Activated CD4-positive, CD25-positive, alpha-beta regulatory T cell treated with anti-CD3 and anti-CD28 coated beads, Interleukin-2, amount 50 U/mL, for 16 hours (primary cell): ENCODE results near the gene HLA-DQA1.
"Not testable (repeated sequence)": the region's sequence is repeated elsewhere in the genome, so short reads cannot be mapped to it uniquely, and the experiment has no call there.

Source experiments
- DNase-seq: peaks from one replicate; pipeline ENCODE4 v3.0.0-alpha.2; 2020; ENCODE audit warnings: low read depth, low spot score

The HLA-DQA1 gene

DNA sequence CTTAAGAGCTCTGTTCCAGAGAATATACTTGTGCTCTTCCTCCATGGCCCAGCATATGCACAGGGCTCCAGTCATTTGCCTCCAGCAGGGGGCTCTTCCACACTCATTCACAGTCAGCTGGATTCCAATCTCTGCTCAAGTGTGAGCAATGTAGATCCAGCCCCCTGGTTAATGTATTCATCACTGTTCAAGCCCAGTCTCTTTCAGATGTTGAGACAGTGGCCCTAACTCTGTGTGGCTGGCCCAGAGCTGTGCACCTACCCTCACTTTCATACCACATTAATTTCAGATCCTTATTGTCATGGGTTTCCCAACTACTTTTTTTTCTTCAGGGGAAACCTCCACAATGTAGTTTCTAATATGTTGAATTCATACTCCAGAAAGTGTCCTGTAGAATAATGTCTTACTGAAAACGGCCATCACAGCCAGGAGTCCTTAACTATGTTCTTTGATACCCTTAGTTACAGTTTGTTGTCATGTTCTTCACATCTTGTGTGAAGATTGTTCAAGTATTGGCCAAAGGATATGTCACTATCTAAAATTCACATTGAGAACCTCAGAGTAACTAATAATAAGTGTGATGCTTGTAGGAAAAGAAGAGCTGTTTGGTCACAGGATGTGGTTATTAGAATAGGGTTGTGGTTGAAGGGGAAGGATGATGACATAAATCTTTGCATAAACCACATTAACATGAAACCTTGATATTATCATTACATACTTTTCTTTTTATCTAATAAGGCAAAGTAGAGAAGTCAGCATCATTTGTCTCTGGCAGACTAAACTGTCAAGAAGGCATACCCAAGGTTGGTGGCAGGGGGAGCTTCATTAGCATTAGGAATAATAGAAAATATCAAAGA is 14.4 kb upstream of the HLA-DQA1 start:
- DNase-seq: no peak

DNA sequence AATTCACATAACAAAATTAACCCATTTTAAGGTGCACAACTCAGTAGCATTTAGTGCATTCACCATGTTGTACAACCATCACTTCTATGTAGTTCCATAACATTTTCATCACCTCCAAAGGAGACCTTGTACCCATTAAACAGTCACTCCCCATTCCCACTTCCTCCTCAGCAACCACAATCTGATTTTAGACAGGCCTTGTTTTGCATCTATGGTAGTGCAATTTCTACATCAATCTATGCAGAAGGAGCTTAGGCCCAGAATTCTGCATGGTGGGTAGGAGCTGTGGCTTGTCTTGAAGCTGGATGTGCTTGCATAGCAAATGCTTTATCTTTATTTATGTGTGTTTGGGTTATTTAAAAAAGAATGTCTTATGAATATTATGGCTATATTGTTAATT is 13.5 kb upstream of the HLA-DQA1 start:
- no peak for DNase-seq

DNA sequence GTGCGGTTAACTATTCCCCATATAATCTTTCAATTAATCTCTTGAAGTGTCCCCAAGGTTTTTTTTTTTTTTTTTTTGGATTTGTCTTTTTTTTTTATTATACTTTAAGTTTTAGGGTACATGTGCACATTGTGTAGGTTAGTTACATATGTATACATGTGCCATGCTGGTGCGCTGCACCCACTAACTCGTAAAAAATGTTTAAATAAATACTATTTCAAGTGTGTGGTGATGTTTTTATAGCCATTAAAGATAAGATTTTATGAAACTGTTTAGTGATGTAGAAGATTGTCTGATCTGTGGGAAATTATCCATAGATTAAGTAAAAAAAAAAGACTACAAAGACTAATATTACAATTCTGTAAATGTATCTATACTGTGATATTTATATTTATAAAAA is 12.6 kb upstream of the HLA-DQA1 start:
- no peak for DNase-seq

DNA sequence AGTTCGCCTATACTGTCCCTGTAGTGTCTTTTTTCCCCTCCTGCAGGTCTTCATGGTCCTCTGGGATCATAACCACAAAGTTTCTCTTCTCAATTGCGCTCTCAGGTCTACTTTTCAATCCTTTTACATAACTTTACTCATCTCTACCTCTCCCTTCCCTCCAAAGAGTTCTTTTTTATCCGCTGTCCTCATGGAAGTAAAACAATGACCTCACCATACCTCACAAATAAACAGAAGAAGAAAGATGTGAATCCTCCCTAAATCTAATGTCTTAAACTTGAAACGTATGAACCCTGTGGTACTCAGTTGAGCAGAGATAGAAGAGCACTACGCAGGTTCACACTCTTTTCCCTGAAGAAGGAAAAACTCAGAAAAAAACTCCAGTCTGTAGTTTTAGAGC is 12.1 kb upstream of the HLA-DQA1 start:
- no peak for DNase-seq

DNA sequence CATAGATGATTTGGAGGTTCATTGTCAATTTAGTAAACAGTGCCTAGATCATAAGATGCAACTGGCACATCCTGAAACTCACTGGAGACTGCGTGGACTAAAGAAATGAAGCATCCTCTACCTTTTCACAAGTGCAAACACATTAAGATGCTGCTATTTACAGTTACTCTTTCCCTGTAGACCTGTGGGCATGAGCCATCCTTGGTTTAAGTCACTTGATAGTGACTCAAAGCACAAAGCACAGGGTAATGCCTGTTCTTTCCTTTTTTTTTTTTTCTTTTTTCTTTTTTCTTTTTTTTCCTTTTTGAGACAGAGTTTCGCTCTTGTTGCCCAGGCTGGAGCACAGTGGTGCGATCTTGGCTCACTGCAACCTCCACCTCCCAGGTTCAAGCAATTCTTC is 10.0 kb upstream of the HLA-DQA1 start:
- no peak for DNase-seq

DNA sequence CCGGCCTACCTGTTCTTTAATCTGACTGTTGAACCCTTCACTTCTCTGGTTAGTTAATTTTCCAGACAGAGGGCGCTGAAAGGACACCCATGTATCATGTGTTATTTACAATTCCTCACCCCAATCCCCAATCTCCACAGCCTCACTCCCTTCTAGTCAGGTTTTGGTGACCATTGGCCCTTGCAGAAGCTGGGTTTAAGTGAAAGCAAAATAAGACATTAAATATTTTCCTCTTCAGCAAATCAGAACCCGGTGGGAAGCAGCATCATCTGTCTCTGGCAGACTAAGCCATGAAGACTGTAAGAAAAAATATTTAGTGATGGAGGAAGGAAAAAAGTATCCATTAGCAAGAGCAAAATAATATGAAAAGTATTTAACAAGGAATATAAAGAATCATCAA is 9.4 kb upstream of the HLA-DQA1 start:
- DNase-seq: no peak

DNA sequence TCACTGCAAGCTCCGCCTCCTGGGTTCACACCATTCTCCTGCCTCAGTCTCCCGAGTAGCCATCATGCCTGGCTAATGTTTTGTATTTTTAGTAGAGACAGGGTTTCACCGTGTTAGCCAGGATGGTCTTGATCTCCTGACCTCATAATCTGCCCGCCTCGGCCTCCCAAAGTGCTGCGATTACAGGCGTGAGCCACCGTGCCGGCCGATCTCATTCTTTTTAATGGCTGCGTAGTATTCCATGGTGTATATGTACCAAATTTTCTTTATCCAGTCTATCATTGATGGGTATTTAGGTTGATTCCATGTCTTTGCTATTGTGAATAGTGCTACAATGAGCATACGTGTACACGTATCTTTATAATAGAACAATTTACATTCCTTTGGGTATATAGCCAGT is 7.4 kb upstream of the HLA-DQA1 start:
- DNase-seq: not testable (repeated sequence)

DNA sequence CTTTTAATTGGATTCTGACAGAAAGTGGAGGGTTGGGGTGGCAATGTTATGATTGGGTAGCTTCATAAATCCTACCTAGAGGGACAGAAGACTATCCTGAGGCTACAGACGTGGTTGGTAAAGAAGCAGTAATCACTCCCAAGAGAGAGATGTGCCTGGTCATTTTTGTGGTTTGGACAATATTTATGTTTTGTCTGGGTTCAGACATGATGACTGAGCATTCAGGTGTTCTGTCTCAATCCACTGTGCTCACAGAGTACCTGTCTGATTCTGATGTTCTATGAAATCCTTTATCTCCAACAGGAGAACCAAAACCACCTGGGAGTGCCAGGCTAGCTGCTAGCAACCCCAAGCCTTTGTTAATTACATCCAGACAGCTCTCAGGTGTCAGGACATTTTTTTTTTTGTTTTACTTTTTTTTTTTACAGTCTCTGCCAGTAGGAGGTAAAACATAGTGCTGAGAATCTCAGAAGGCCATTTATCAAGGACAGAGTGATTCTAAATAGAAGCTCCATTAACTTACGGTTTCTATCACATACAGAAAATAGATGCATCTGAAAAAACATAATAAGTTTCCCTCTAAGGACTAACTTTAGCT is 1.6 kb upstream of the HLA-DQA1 start:
- no peak for DNase-seq

DNA sequence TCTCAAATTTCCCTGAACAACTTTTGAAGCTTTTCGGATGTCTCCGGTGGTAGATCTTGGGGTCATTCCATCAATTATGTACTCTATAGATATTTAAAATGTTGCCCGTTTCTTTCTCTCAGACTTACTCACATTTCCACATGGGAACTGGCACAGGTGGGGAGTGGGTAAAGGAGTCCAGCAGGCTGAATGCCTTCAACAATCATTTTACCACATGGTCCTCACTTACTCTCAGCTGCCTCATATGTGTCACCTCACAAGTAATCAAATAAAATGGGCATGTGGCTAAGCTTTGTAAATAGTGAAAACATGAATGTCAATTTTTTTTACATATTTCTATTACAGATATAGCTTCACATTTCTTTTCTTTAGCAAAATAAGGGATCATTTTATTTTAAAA is 677 bp downstream of the HLA-DQA1 start:
- DNase-seq: no peak

DNA sequence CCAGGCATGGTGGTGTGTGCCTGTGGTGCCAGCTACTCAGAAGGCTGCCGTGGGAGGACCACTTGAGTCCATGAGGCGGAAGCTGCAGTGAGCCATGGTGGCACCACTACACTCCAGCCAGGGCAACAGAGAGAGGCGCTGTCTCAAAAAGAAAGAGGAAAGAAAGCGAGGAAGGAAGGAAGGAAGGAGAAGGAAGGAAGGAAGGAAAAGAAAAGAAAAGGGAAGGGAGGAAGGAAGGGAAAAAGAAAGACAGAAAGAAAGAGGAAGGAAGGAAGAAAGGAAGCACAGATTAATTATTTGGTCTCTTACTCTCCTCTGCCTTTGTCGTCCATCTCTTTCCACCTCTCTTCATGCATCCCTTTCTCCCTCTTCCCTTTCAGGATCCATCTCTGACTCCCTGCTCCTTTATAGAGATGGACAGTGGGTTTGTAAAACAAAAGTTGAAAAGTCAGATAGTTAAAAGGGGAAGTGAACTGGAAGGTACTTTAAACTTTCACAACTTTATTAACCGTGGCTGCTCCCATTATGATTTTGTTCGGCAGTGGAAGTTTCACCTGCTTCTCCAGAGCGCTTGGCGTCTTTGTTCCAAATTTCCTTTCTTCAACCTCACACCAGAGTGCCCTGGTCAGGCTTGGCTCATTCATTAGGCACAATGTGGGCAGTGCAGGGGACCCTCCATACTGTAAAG is 1.5 kb downstream of the HLA-DQA1 start:
- DNase-seq: no peak

DNA sequence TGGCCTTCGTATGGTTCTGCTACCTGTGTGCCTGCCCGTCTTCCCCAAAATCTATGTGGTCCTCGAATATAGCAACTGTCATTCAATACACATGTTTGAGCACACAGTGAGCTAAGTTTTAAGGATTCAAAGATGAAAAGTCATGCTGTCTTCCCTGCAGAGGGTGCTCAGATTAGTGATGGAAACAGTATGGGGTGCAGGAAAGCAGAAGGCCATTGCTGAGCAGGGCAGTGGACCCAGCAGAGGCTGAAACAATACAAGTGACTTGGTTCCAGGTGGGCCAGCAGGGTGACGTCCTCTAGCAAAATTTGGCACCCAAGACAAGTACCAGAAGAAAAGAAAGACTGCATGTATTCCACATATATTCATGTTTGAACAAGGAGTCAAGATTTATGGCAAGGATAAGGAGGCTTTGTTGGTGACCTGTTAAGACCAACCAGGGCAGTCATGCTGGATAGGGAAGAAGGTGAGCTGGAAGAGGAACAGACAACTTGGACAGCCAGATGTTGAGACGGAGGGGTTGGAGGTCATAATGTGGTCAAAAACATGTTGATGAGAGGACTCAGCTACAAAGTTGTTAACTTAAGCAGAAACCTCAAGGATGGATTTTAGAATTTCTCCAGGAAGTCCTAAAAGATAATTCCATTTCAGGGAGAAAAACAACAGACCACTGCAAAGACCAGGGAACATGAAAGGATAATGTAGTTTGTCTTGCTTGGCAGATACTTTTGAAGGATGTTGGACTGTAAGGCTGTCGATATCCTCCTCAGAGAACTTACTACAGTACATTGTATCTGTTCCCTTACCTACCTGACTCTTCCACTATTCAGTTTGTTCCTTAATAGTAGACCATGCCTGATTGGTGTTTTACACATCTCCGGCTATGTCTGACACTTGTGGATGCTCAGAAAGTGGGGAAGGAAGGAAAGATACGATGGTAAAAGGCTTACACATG is 2.5 kb downstream of the HLA-DQA1 start:
- DNase-seq: no peak

DNA sequence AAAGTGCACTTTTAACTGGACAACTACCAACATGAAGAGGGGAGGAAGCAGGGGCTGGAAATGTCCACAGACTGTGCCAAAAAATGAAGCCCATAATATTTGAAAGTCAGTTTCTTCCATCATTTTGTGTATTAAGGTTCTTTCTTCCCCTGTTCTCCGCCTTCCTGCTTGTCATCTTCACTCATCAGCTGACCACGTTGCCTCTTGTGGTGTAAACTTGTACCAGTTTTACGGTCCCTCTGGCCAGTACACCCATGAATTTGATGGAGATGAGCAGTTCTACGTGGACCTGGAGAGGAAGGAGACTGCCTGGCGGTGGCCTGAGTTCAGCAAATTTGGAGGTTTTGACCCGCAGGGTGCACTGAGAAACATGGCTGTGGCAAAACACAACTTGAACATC is 3.9 kb downstream of the HLA-DQA1 start:
- no peak for DNase-seq

DNA sequence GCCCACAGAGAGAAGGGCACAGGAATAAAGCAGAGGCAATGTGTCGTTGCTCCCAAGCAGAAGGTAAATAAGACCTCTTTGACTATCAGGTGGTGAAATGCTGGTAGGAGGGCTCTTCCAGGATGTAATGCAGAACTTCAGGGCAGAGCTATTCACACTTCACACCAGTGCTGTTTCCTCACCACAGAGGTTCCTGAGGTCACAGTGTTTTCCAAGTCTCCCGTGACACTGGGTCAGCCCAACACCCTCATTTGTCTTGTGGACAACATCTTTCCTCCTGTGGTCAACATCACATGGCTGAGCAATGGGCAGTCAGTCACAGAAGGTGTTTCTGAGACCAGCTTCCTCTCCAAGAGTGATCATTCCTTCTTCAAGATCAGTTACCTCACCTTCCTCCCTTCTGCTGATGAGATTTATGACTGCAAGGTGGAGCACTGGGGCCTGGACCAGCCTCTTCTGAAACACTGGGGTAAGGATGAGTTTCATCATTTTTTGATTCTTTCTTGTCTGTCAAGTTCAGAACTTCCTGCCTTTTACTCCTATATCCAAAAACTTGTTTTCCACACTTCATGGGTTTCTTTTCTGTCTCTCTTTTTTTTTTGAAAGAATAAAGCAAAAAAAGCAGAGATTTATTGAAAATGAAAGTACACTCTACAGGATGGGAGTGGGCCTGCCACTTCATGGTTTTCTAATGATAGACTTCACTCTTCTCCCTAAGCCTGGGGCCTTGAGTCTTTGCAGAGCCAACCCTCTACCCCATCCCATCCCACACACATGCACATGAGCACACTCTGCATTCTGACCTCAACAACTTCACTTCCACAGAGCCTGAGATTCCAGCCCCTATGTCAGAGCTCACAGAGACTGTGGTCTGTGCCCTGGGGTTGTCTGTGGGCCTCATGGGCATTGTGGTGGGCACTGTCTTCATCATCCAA is 4.8 kb downstream of the HLA-DQA1 start:
- DNase-seq: not testable (repeated sequence)

DNA sequence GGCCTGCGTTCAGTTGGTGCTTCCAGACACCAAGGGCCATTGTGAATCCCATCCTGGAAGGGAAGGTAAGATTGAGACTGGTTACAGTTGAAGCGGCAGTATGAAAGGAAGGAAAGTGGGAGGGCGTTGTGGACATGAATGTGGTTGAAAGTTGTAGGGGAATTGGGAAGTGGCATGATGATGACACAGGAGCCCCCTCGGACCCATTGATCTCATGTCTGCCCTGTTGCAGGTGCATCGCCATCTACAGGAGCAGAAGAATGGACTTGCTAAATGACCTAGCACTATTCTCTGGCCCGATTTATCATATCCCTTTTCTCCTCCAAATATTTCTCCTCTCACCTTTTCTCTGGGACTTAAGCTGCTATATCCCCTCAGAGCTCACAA is 5.5 kb downstream of the HLA-DQA1 start:
- DNase-seq: no peak

DNA sequence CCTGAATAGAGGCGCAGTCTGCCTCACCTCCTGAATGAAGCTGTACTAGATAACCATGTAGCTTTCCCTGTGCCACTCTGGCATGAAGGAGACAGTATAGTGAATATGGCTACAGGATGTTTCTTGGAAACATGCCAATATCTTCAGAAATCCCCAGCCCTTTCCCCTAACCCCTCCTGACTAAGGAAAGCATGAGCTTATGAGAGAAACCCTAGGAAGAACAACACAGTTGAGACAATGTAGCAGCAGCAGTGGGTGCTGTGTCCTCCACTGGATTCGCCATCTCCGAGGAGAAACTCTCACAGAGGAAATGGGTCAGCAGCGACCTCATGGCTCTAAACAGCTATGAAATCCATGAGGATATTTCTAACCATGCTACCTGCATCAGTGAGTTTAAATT is 6.7 kb downstream of the HLA-DQA1 start:
- DNase-seq: no peak

DNA sequence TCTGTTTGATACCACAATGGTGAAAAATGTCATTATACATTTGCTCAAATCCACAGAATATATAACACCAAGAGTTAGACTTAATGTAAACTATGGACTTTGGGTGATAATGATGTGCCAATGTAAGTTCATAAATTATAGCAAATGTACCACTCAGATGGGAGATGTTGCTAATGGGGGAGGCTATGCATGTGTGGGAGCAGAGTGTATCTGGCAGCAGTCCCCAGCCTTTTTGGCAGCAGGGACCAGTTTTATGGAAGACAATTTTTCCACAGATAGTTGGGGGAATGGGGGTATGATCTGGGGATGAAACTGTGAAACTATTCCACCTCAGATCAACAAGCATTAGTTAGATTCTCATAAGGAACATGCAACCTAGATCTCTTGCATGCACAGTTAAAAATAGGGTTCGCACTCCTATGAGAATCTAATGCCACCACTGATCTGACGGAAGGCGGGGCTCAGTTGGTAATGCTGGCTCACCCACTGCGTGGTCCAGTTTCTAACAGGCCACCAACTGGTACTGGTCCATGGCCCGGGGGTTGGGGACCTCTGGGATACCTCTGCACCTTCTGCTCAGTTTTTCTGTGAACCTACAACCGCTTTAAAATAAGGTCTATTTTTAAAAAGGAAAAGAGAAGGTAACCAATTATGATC is 8.0 kb downstream of the HLA-DQA1 start:
- DNase-seq: no peak

DNA sequence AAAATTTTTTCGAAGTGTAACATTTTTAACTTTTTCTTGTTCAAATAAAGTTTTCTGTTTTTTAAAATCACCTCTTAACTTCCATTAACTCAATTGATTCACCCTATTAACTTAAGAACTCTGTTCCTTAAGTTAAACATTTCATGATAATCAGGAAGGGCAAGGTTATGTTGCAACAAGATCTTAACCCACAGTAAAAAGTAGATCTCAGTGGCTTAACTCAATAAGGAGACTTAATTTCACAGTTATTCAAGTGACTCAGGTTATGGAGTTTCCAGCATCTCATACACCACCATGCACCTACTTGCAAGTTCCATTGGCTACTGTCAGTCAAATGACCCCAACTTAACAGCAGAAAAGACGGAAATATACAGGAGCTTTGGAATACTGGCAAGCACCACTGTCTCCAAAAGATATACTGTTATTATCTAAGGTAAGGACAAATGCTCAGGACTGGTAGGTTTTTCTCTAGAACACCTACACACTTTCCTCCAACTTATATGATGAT is 18.1 kb downstream of the HLA-DQA1 start:
- DNase-seq: no peak

DNA sequence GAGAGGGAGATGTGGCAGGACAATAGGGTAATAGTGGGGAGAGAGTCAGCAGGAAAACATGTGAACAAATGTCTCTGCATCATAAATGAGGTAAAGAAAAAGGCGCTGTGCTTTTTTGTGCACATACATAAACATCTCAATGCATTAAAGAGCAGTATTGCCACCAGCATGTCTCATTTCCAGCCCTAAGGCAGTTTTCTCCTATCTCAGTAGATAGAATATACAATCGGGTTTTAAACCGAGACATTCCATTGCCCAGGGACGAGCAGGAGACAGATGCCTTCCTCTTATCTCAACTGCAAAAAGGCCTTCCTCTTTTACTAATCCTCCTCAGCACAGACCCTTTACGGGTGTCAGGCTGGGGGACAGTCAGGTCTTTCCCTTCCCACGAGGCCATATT is 20.1 kb downstream of the HLA-DQA1 start:
- DNase-seq: not testable (repeated sequence)

DNA sequence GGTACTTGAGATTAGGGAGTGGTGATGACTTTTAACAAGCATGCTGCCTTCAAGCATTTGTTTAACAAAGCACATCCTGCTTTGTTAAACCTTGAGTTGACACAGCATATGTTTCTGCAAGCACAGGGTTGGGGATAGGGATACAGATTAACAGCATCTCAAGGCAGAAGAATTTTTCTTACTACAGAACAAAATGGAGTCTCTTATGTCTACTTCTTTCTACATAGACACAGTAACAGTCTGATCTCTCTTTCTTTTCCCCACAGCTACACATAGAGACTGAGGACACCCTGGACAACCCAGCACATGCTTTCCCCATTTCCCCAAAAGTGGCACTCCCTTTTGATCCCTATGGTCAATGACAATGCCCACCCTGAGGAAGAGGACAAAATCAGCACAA is 20.6 kb downstream of the HLA-DQA1 start:
- not testable (repeated sequence) for DNase-seq
